ENCODE measurements around the gene MB.
"Not testable (repeated sequence)": the region's sequence is repeated elsewhere in the genome, so short reads cannot be mapped to it uniquely, and the experiment has no call there.

GRCh38 chr22:35623885-35624284 is 6.8 kb upstream of the MB start:
- TF ChIP-seq POLR2A, CTCF (IDR thresholded peaks at IDR 0.05): not testable (repeated sequence)
